Activated T-helper 1 cell treated with anti-CD3 and anti-CD28 coated beads, Interleukin-2, amount 50 U/mL, for 16 hours (primary cell): Measurements from ENCODE around the gene ANKRD35.
"Not testable (repeated sequence)": the region's sequence is repeated elsewhere in the genome, so short reads cannot be mapped to it uniquely, and the experiment has no call there.

Experiments
- DNase-seq, 2 donors: peaks; one replicate each; pipeline ENCODE4 v3.0.0-alpha.2; 2020; ENCODE audit warnings: low read depth in 1 of 2, low spot score in 1 of 2

The ANKRD35 gene

GRCh38 chr1:145858901-145859490 is 26.7 kb downstream of the ANKRD35 start, which contains the start of gene PIAS3:
Gene PIAS3, minus strand, starts transcription at chr1:145859081. Its CDS starts 91 bp downstream, at chr1:145858990.
- peak; percentile 51 to 77 for DNase-seq

- peak in 1 of 2 donors; percentile 22 for DNase-seq
These were observed 27.3 kb downstream of the ANKRD35 start for GRCh38 chr1:145858238-145858900.

GRCh38 chr1:145857170-145857569 is 28.5 kb downstream of the ANKRD35 start:
- DNase-seq = no peak

- DNase-seq = no peak
These were observed 30.2 kb downstream of the ANKRD35 start for GRCh38 chr1:145855426-145855948.

- DNase-seq = no peak
These were observed 36.1 kb downstream of the ANKRD35 start for GRCh38 chr1:145849356-145850160.

GRCh38 chr1:145847827-145848226 is 37.8 kb downstream of the ANKRD35 start:
- no peak for DNase-seq

GRCh38 chr1:145846201-145846612 is 39.5 kb downstream of the ANKRD35 start:
- no peak for DNase-seq

- DNase-seq = peak; percentile 55 to 60
These were observed 40.0 kb downstream of the ANKRD35 start, which contains the start of gene NUDT17 for GRCh38 chr1:145845514-145846161. Gene NUDT17, plus strand, starts transcription at chr1:145845630. Its CDS starts 11 bp downstream, at chr1:145845641.

GRCh38 chr1:145845144-145845513 is 40.5 kb downstream of the ANKRD35 start:
- no peak for DNase-seq

GRCh38 chr1:145843031-145843430 is 42.6 kb downstream of the ANKRD35 start:
- DNase-seq = no peak

- DNase-seq = no peak
These were observed 48.0 kb downstream of the ANKRD35 start for GRCh38 chr1:145837656-145838055.

- DNase-seq = not testable (repeated sequence)
These were observed 54.9 kb downstream of the ANKRD35 start for GRCh38 chr1:145830810-145831209.

GRCh38 chr1:145828367-145829026 is 57.2 kb downstream of the ANKRD35 start:
- no peak for DNase-seq

- no peak for DNase-seq
These were observed 57.7 kb downstream of the ANKRD35 start for GRCh38 chr1:145827966-145828365.

- no peak for DNase-seq
These were observed 59.6 kb downstream of the ANKRD35 start for GRCh38 chr1:145826030-145826429.

GRCh38 chr1:145824499-145824842 is 61.2 kb downstream of the ANKRD35 start:
- no peak for DNase-seq

- DNase-seq = peak; percentile 74 to 77
These were observed 61.8 kb downstream of the ANKRD35 start, which contains the start of the genes POLR3C and RNF115 for GRCh38 chr1:145823565-145824498. Gene POLR3C, plus strand, starts transcription at chr1:145824200. Its CDS starts 1,577 bp downstream, at chr1:145825777. Gene RNF115, minus strand, starts transcription at chr1:145824095. Its CDS starts 222 bp downstream, at chr1:145823873.

- DNase-seq = not testable (repeated sequence)
These were observed 62.8 kb downstream of the ANKRD35 start for GRCh38 chr1:145822779-145823331.

- not testable (repeated sequence) for DNase-seq
These were observed 67.6 kb downstream of the ANKRD35 start for GRCh38 chr1:145818095-145818494.
